Hematopoietic multipotent progenitor cell (in vitro differentiated cells): ENCODE data around the gene SHC2. TPM values are rescaled to one million over a fixed set of nuclear protein-coding genes. Genes with fewer than 3 reads are reported as not detected.
"Not testable (repeated sequence)": the region's sequence is repeated elsewhere in the genome, so short reads cannot be mapped to it uniquely, and the experiment has no call there.

Source experiments
- DNase-seq, 3 donors: peaks; one replicate each; pipeline ENCODE4 v3.0.0-alpha.2; 2011 to 2015; ENCODE audit warnings: low read depth in 2 of 3, low spot score in 2 of 3
- total RNA-seq: library from RNA; depleted of rRNA; stranded (reverse); fragments of >200 nt; gene quantifications from one replicate; pipeline ENCODE4 v1.2.3, GENCODE V29; 2012

The SHC2 gene
- total RNA-seq, 1 donor, result under 0.01 TPM

DNA sequence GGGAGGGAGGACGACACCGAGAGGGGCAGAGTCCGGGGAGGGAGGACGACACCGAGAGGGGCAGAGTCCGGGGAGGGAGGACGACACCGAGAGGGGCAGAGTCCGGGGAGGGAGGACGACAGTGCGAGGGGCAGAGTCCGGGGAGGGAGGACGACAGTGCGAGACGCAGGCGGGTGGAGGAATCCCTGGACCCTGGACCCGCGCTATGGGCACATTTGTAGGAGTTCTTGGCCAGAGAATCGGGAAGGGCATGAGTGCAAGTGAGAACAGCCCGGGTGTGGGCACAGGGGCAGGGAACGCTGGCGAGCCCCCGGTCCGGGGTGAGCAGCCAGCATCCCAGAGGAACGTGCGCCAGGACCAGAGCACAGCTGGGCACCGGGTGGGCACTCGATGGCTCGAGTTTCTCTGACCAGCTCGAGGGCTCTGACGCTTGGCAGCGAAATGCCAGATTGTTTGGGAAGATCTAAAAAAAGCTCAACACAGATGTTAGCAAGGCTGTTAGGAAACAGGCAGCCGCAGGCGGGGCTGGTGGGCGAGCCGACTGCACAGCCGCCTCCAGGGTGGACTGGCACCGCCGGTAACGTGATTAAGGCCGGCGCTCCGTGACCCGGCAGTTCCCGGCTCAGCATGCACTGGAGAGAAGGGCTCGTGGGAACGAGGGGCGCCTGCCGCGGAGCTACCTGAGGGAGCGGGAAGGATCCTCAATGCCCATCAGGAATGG lies 33.9 kb downstream of the SHC2 start:
- no peak for DNase-seq

- DNase-seq, result no peak
These were observed 35.8 kb downstream of the SHC2 start for GRCh38 chr19:425056-425455.

- DNase-seq, result no peak
These were observed 36.3 kb downstream of the SHC2 start for GRCh38 chr19:424546-424945.

DNA sequence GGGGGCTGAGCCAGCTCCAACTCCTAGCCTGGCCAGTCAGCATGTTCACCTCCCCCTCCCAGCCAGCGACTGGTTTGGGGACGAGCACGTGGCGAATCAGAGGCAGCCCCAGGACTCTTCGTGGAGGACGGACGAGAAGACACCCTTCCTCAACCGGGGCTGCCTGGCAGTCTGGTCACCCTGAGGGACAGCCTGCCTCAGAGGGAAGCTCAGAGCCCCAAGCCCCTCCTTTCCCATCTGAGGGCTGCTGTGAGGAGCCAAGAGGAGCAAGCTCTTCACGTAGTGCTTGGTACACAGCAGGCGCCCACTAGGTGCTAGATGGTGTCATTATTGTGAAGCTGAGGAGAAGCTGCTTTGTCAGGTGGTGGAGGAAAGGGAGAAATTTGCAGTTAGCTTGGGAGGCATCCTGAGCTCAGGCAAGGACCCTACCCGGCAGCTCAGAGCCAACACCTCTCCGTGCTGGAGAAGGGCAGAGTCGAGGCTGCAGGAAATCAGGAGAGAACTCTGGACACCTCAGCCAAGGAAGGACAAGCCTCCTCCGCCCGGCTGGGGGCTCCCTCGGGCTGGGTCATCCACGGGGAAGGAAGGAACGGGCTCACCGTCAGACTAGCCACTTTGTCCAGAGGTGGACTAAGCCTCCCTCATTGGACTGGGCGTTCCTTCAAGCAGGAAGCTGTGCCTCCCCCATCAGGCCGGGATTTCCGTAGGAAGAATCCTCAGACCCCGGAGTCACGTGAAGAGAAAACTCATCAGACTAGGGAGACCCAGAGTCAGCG lies 37.0 kb downstream of the SHC2 start:
- no peak for DNase-seq

- DNase-seq, result not testable (repeated sequence)
These were observed 38.0 kb downstream of the SHC2 start for GRCh38 chr19:422917-423226.

DNA sequence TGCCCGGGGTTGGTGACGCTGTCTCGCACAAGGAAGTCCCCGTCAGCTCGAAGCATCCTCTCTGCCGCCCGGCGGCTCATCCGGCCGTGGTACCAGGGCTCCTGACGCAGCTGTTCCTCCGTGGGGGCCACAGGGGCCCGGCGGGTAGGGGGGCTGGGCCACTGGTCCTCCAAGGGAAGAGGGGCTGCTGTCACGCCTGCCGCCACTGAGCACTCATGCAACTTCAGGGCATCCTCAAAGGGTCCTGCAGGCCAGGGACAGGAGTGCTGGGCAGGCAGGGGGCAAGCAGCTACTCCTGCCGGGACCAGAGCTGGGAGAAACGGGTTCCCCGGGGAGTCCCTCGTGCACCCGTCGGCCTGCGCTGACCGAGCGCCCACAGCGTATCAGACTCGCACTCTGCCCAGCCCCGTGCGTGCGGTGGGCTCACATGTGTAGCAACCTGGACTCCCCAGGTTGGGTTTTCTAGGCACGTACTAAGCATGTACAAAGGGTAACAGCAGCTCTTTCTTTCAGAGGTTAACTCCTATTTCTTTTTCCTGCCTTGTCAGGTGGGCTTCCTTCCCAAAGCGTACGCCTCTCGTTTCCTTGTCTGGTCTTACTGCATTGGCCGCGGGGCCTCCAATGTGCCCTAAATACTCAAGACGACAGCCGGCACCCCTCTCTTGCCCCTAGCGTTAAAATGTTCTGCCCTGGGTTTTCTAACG lies 38.5 kb downstream of the SHC2 start:
- no peak for DNase-seq

- DNase-seq, result no peak
These were observed 40.9 kb downstream of the SHC2 start for GRCh38 chr19:419721-420515.

GRCh38 chr19:418761-419671 lies 41.8 kb downstream of the SHC2 start:
- no peak for DNase-seq

GRCh38 chr19:416416-416815 lies 44.4 kb downstream of the SHC2 start:
- no peak for DNase-seq

DNA sequence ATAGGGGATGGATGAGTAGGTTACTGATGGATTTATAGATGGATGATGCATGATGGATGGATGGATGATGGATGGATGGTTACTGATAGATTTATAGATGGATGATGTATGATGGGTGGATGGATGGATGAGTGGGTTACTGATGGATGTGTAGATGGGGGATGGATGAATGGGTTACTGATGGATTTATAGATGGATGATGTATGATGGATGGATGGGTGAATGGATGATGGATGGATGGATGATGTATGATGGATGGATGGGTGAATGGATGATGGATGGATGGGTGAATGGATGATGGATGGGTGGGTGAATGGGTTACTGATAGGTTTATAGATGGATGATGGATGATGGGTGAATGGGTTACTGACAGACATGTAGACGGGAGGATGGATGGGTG lies 45.5 kb downstream of the SHC2 start:
- no peak for DNase-seq

GRCh38 chr19:413756-414420 lies 46.9 kb downstream of the SHC2 start:
- DNase-seq, result no peak

DNA sequence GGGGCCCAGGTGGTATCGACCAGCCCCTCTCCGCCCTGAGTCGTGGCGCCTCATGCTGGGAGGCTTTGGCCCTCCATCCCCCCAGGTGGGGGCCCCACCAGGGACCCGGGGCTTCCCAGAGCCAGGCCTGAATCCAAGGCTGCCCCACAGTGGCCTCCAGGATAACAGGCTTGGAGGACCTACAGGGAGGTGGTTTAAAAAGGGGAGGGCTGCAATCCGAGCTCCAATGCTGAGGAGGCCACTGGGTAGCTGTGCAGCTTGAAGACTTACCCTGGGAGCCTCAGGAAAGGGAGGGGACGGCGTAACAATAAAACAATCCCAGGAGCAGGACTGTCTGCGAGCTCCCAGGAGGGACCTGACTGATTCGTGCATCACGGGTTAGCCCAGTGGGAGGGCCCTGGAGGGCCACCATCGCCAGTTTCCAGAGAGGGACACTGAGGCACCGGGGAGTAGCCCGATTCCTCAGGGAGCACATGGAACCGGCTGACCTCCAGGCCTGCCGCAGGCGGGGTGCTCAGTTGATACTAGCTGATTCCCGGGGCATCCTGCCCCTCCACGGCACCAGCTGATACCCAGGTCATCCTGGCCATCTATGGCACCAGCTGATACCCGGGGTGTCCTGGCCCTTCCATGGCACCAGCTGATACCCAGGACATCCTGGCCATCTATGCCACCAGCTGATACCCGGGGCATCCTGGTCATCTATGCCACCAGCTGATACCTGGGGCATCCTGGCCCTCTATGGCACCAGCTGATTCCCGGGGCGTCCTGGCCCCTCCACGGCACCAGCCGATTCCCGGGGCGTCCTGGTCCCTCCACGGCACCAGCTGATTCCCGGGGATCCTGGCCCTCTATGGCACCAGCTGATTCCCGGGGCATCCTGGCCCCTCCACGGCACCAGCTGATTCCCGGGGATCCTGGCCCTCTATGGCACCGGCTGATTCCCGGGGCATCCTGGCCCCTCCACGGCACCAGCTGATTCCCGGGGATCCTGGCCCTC lies 48.2 kb downstream of the SHC2 start:
- DNase-seq, result no peak

DNA sequence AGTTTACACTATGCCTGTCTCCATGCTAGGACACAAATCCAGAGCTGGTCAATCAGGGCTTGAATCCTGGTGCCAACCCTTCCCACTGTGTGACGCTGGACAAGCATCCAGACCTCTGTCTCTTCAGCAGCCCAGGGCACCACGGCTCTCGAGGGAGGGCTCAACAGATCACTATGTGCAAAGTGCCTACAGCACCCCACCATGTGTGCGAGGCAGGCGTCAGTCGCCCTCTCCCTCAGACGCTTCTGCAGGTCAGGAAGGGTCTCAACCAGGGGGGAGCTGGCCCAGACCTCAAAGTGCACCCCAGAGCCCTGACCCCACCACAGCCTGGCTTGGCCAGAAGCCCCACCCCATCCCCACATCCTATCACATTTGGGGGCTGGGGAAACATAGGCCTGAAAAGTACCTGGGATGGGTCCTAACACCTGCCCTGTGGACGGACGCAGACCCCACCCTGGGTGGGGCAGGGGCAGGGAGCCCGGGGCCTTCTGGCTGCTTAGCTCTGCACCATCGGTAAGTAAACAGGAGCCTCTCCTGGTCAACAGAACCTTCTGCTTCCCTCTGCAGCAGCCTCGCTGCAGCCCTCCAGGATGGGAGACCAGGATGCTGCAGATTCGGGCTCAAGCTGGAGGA lies 49.0 kb downstream of the SHC2 start:
- no peak for DNase-seq

GRCh38 chr19:411121-411722 lies 49.6 kb downstream of the SHC2 start:
- not testable (repeated sequence) for DNase-seq

- no peak for DNase-seq
These were observed 50.5 kb downstream of the SHC2 start for GRCh38 chr19:410243-410781.

GRCh38 chr19:409516-410242 lies 51.2 kb downstream of the SHC2 start:
- peak in 2 of 3 donors; percentile 27 to 35 for DNase-seq
